ENCODE data around the gene CACNA2D3. TPM values are rescaled to one million over a fixed set of nuclear protein-coding genes. Genes with fewer than 3 reads are reported as not detected.

The CACNA2D3 gene
- total RNA-seq, 1 donor from 2014 or later = 0.17 TPM

GRCh38 chr3:54744291-54744690, 621.9 kb downstream of the CACNA2D3 start:
- Histone ChIP-seq H3K27me3 (ENCODE audit: control insufficient read depth, insufficient read depth, low read length) (no peaks in the 10 kb centered on the region), H3K4me3 (ENCODE audit: low read depth, low read length) (no peak overlapping the region), H3K36me3 (ENCODE audit: control insufficient read depth, insufficient read depth, low read length) (no peaks in the 10 kb centered on the region)
- DNase-seq (ENCODE audit: low read depth) = no peak
- TF ChIP-seq CTCF (IDR thresholded peaks at IDR 0.05; ENCODE audit: insufficient read depth, low read length, poor library complexity, severe bottlenecking) = no peak

GRCh38 chr3:54745843-54746242, 623.5 kb downstream of the CACNA2D3 start:
- no peak for DNase-seq (ENCODE audit: low read depth)
- TF ChIP-seq CTCF (IDR thresholded peaks at IDR 0.05; ENCODE audit: insufficient read depth, low read length, poor library complexity, severe bottlenecking) = no peak
- Histone ChIP-seq H3K27me3 (ENCODE audit: control insufficient read depth, insufficient read depth, low read length) (no peaks in the 10 kb centered on the region), H3K4me3 (ENCODE audit: low read depth, low read length) (no peak overlapping the region), H3K36me3 (ENCODE audit: control insufficient read depth, insufficient read depth, low read length) (no peaks in the 10 kb centered on the region)

- TF ChIP-seq CTCF (IDR thresholded peaks at IDR 0.05; ENCODE audit: insufficient read depth, low read length, poor library complexity, severe bottlenecking) = no peak
- H3K36me3 ChIP-seq (ENCODE audit: control insufficient read depth, insufficient read depth, low read length) = no peaks in the 10 kb centered on the region
- no peak for DNase-seq (ENCODE audit: low read depth)
- no peaks in the 10 kb centered on the region for H3K27me3 ChIP-seq (ENCODE audit: control insufficient read depth, insufficient read depth, low read length)
- H3K4me3 ChIP-seq (ENCODE audit: low read depth, low read length) = no peak overlapping the region
Measured at GRCh38 chr3:54746722-54747121, 624.4 kb downstream of the CACNA2D3 start.

- H3K27me3 ChIP-seq (ENCODE audit: control insufficient read depth, insufficient read depth, low read length) = no peaks in the 10 kb centered on the region
- no peak for TF ChIP-seq CTCF (IDR thresholded peaks at IDR 0.05; ENCODE audit: insufficient read depth, low read length, poor library complexity, severe bottlenecking)
- H3K36me3 ChIP-seq (ENCODE audit: control insufficient read depth, insufficient read depth, low read length) = no peaks in the 10 kb centered on the region
- no peak overlapping the region for H3K4me3 ChIP-seq (ENCODE audit: low read depth, low read length)
- no peak for DNase-seq (ENCODE audit: low read depth)
Measured at GRCh38 chr3:54755756-54756155, 633.4 kb downstream of the CACNA2D3 start.

GRCh38 chr3:54756330-54756731, 634.0 kb downstream of the CACNA2D3 start:
- no peak for TF ChIP-seq CTCF (IDR thresholded peaks at IDR 0.05; ENCODE audit: insufficient read depth, low read length, poor library complexity, severe bottlenecking)
- H3K4me3 ChIP-seq (ENCODE audit: low read depth, low read length) = no peak overlapping the region
- H3K36me3 ChIP-seq (ENCODE audit: control insufficient read depth, insufficient read depth, low read length) = no peaks in the 10 kb centered on the region
- peak; percentile 14 for DNase-seq (ENCODE audit: low read depth)
- H3K27me3 ChIP-seq (ENCODE audit: control insufficient read depth, insufficient read depth, low read length) = no peaks in the 10 kb centered on the region

GRCh38 chr3:54758461-54758860, 636.1 kb downstream of the CACNA2D3 start:
- TF ChIP-seq CTCF (IDR thresholded peaks at IDR 0.05; ENCODE audit: insufficient read depth, low read length, poor library complexity, severe bottlenecking) = no peak
- DNase-seq (ENCODE audit: low read depth) = no peak
- Histone ChIP-seq H3K4me3 (ENCODE audit: low read depth, low read length) (no peak overlapping the region), H3K27me3 (ENCODE audit: control insufficient read depth, insufficient read depth, low read length) (no peaks in the 10 kb centered on the region), H3K36me3 (ENCODE audit: control insufficient read depth, insufficient read depth, low read length) (no peaks in the 10 kb centered on the region)
